NCI-H1092 (cell line): ENCODE data around the gene TECPR2.

Experiments used
- DNase-seq: peaks from one replicate; lab custom pipeline; 2025; lab: John Stamatoyannopoulos, UW

TECPR2 gene

GRCh38 chr14:102427642-102428041 is 64.9 kb downstream of the TECPR2 start:
- no peak for DNase-seq

GRCh38 chr14:102430212-102430908 is 67.6 kb downstream of the TECPR2 start:
- no peak for DNase-seq

GRCh38 chr14:102431751-102432150 is 69.0 kb downstream of the TECPR2 start:
- no peak for DNase-seq

- no peak for DNase-seq
Observed at GRCh38 chr14:102434647-102435175, 72.0 kb downstream of the TECPR2 start.

- peak; percentile 81 for DNase-seq
Observed at GRCh38 chr14:102437997-102438915, 75.5 kb downstream of the TECPR2 start.

GRCh38 chr14:102439556-102439955 is 76.8 kb downstream of the TECPR2 start:
- no peak for DNase-seq

GRCh38 chr14:102440392-102440791 is 77.7 kb downstream of the TECPR2 start:
- DNase-seq = no peak

GRCh38 chr14:102442241-102443211 is 79.8 kb downstream of the TECPR2 start:
- no peak for DNase-seq

- DNase-seq = no peak
Observed at GRCh38 chr14:102445066-102445465, 82.3 kb downstream of the TECPR2 start.

- no peak for DNase-seq
Observed at GRCh38 chr14:102445641-102446040, 82.9 kb downstream of the TECPR2 start.

- DNase-seq = no peak
Observed at GRCh38 chr14:102450206-102451063, 87.7 kb downstream of the TECPR2 start.

- DNase-seq = no peak
Observed at GRCh38 chr14:102451064-102451352, 88.3 kb downstream of the TECPR2 start.

- no peak for DNase-seq
Observed at GRCh38 chr14:102452302-102452701, 89.6 kb downstream of the TECPR2 start.

GRCh38 chr14:102454711-102455110 is 92.0 kb downstream of the TECPR2 start:
- DNase-seq = no peak

GRCh38 chr14:102457509-102457908 is 94.8 kb downstream of the TECPR2 start:
- DNase-seq = no peak

- no peak for DNase-seq
Observed at GRCh38 chr14:102461490-102462338, 99.0 kb downstream of the TECPR2 start.

- DNase-seq = no peak
Observed at GRCh38 chr14:102462391-102462790, 99.7 kb downstream of the TECPR2 start.

- no peak for DNase-seq
Observed at GRCh38 chr14:102464006-102464405, 101.3 kb downstream of the TECPR2 start.

GRCh38 chr14:102464846-102465341 is 102.2 kb downstream of the TECPR2 start:
- no peak for DNase-seq

- DNase-seq = no peak
Observed at GRCh38 chr14:102469261-102469660, 106.5 kb downstream of the TECPR2 start.
